Measurements from ENCODE around the gene OSBPL7.

OSBPL7 gene

GRCh38 chr17:47801906-47802305 is 19.7 kb downstream of the OSBPL7 start:
- H3K4me3 ChIP-seq (ENCODE audit: low read depth, low read length): no peak overlapping the region
- no peak for DNase-seq (ENCODE audit: low read depth)
- no peak for TF ChIP-seq CTCF (IDR thresholded peaks at IDR 0.05; ENCODE audit: insufficient read depth, low read depth, low read length, missing control alignments)

- no peak for DNase-seq (ENCODE audit: low read depth)
These were observed 20.3 kb downstream of the OSBPL7 start for GRCh38 chr17:47801176-47801765.

DNA sequence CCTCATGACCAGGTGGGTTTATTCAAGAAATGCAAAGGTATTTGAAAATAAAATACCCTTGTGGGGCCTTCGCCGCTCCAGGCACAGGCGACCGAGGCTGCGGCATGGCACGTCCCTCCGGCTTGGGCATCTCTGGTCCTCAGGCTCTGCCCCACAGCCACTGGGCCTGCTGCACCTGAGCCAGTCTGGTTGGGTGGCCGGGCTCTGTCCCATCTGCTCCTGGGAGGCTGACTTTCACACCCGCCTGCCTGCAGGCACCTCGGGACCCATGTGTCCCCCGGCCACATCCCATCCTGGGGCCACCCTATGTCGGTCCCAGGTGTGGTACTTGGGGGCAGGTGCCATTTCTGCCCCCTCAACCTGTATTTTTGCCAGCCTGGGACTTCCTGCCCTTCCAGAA is 20.9 kb downstream of the OSBPL7 start:
- H3K4me3 ChIP-seq (ENCODE audit: low read depth, low read length): no peak overlapping the region
- DNase-seq (ENCODE audit: low read depth): no peak
- no peak for TF ChIP-seq CTCF (IDR thresholded peaks at IDR 0.05; ENCODE audit: insufficient read depth, low read depth, low read length, missing control alignments)

More at GRCh38 chr17:47801176-47801765, 20.3 kb downstream of the OSBPL7 start:
- no peak overlapping the region for H3K4me3 ChIP-seq (ENCODE audit: low read depth, low read length)
- no peak for TF ChIP-seq CTCF (IDR thresholded peaks at IDR 0.05; ENCODE audit: insufficient read depth, low read depth, low read length, missing control alignments)

DNA sequence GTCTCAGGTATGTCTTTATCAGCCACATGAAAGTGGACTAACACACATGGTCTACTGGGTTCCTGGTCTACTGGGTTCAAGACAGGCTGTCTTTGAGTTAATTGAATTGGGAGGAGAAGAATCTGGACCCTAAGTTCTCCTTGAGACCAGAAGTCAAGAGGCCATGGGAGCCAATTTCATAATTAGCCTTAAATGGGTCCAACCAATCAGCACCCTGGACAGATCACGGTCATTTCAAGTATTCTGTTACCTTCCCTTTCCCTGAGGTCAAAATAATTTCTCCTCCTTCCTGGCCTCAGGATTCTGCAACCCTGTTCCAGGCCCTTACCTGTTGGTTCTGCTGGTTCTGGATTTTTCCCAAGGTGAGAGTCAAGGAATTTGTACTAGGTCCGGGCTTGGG is 23.8 kb downstream of the OSBPL7 start:
- no peak for TF ChIP-seq CTCF (IDR thresholded peaks at IDR 0.05; ENCODE audit: insufficient read depth, low read depth, low read length, missing control alignments)
- H3K4me3 ChIP-seq (ENCODE audit: low read depth, low read length): no peak overlapping the region
- DNase-seq (ENCODE audit: low read depth): no peak

- DNase-seq (ENCODE audit: low read depth): no peak
- H3K4me3 ChIP-seq (ENCODE audit: low read depth, low read length): no peak overlapping the region
- TF ChIP-seq CTCF (IDR thresholded peaks at IDR 0.05; ENCODE audit: insufficient read depth, low read depth, low read length, missing control alignments): no peak
These were observed 28.6 kb downstream of the OSBPL7 start for GRCh38 chr17:47792979-47793378.

DNA sequence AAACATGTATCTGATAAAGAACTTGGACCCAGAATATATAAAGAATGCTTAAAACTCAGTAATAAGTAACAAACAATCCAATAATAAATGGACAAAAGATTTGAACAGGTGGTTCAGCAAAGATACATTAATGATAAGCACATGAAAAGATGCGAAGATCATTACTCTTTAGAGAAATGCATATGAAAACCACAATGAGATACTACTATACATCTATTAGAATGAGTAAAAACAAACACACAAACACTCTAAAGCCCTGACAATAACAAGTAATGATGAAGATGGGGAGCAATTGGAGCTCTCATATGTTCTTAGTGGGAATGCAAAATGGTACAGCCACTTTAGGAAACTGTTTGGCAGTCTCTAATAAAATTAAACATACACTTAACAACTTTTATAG is 29.1 kb downstream of the OSBPL7 start:
- no peak for TF ChIP-seq CTCF (IDR thresholded peaks at IDR 0.05; ENCODE audit: insufficient read depth, low read depth, low read length, missing control alignments)
- H3K4me3 ChIP-seq (ENCODE audit: low read depth, low read length): no peak overlapping the region
- DNase-seq (ENCODE audit: low read depth): no peak

DNA sequence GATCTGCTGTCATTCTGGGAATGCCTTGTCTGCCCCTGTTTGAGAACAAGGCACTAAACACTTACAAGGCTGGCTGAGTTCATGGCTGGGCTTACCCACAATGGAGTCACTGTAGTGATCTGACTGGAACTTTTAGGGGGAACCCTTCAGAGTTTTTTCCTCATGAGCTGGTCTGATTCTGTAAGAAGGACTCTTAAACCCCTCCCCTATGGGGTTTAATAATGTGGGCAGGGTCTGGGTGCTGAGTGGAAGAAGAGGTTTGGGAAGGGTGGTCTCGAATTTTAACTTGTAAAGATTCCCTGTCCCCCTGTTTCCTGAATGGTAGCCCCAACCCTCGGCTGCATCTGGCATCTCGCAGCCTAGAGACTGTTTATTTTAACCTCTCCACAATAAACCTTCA is 30.6 kb downstream of the OSBPL7 start:
- no peak overlapping the region for H3K4me3 ChIP-seq (ENCODE audit: low read depth, low read length)
- DNase-seq (ENCODE audit: low read depth): no peak
- no peak for TF ChIP-seq CTCF (IDR thresholded peaks at IDR 0.05; ENCODE audit: insufficient read depth, low read depth, low read length, missing control alignments)
